Measurements from ENCODE around the gene HSD17B2.

Gene HSD17B2

GRCh38 chr16:82050506-82050905, 15.5 kb downstream of the HSD17B2 start:
- H3K56ac ChIP-seq (ENCODE audit: low read length), result no peak overlapping the region
- H3K79me1 ChIP-seq (ENCODE audit: low read length), result no peaks in the 10 kb centered on the region
- H3K18ac ChIP-seq (ENCODE audit: low read length), result no peak overlapping the region
- no peak overlapping the region for H3K4me3 ChIP-seq (ENCODE audit: low read length)
- no peaks in the 10 kb centered on the region for H3K4me1 ChIP-seq (ENCODE audit: control insufficient read depth, low read depth, low read length)
- no peaks in the 10 kb centered on the region for H3K36me3 ChIP-seq (ENCODE audit: control insufficient read depth, insufficient read depth, low read length)
- no peak overlapping the region for H3K4ac ChIP-seq (ENCODE audit: low read depth, low read length)
- no peak overlapping the region for H3K4me2 ChIP-seq (ENCODE audit: low read length)
- no peaks in the 10 kb centered on the region for H3K27me3 ChIP-seq (ENCODE audit: insufficient read depth, low read length, poor library complexity)
- WGBS (ENCODE audit: extremely low coverage, insufficient coverage, low lambda C conversion rate), result no CpG with 5 or more reads among the region's 3 CpGs
- no peaks in the 10 kb centered on the region for H3K79me2 ChIP-seq (ENCODE audit: control insufficient read depth, insufficient read depth, low read length)
- no peak for DNase-seq
- no peak overlapping the region for H4K5ac ChIP-seq (ENCODE audit: low read length)
- no peak overlapping the region for H3K27ac ChIP-seq (ENCODE audit: low read depth, low read length)
- no peak overlapping the region for H2AK5ac ChIP-seq (ENCODE audit: low read length)
- no peak overlapping the region for H4K8ac ChIP-seq (ENCODE audit: low read depth, low read length)
- H2BK120ac ChIP-seq (ENCODE audit: low read depth, low read length), result no peak overlapping the region
- H2BK5ac ChIP-seq (ENCODE audit: low read length), result no peak overlapping the region
- H3K23ac ChIP-seq (ENCODE audit: low read length), result no peak overlapping the region
- H3K9ac ChIP-seq (ENCODE audit: low read length), result no peak overlapping the region
- no peak overlapping the region for H2BK15ac ChIP-seq (replicated peaks; ENCODE audit: low read depth)

GRCh38 chr16:82050909-82051357, 15.9 kb downstream of the HSD17B2 start:
- Histone ChIP-seq H3K23ac (ENCODE audit: low read length) (no peak overlapping the region), H3K79me2 (ENCODE audit: control insufficient read depth, insufficient read depth, low read length) (no peaks in the 10 kb centered on the region), H3K36me3 (ENCODE audit: control insufficient read depth, insufficient read depth, low read length) (no peaks in the 10 kb centered on the region), H3K9ac (ENCODE audit: low read length) (no peak overlapping the region), H2BK15ac (replicated peaks; ENCODE audit: low read depth) (no peak overlapping the region), H2AK5ac (ENCODE audit: low read length) (no peak overlapping the region), H3K27ac (ENCODE audit: low read depth, low read length) (no peak overlapping the region), H2BK5ac (ENCODE audit: low read length) (no peak overlapping the region), H3K27me3 (ENCODE audit: insufficient read depth, low read length, poor library complexity) (no peaks in the 10 kb centered on the region), H4K5ac (ENCODE audit: low read length) (no peak overlapping the region), H3K79me1 (ENCODE audit: low read length) (no peaks in the 10 kb centered on the region), H3K56ac (ENCODE audit: low read length) (no peak overlapping the region), H3K4me1 (ENCODE audit: control insufficient read depth, low read depth, low read length) (no peaks in the 10 kb centered on the region), H3K4me2 (ENCODE audit: low read length) (no peak overlapping the region), H3K4me3 (ENCODE audit: low read length) (no peak overlapping the region), H4K8ac (ENCODE audit: low read depth, low read length) (no peak overlapping the region), H2BK120ac (ENCODE audit: low read depth, low read length) (no peak overlapping the region), H3K18ac (ENCODE audit: low read length) (no peak overlapping the region), H3K4ac (ENCODE audit: low read depth, low read length) (no peak overlapping the region)
- DNase-seq, result no peak
- WGBS (ENCODE audit: extremely low coverage, insufficient coverage, low lambda C conversion rate), result no CpG with 5 or more reads among the region's 4 CpGs

- no peak for DNase-seq
- no CpG with 5 or more reads among the region's 5 CpGs for WGBS (ENCODE audit: extremely low coverage, insufficient coverage, low lambda C conversion rate)
Observed at GRCh38 chr16:82051656-82052055, 16.6 kb downstream of the HSD17B2 start.

GRCh38 chr16:82055117-82055516, 20.1 kb downstream of the HSD17B2 start:
- no peak overlapping the region for H4K8ac ChIP-seq (ENCODE audit: low read depth, low read length)
- H3K79me1 ChIP-seq (ENCODE audit: low read length), result no peaks in the 10 kb centered on the region
- no peak overlapping the region for H3K9ac ChIP-seq (ENCODE audit: low read length)
- no peak overlapping the region for H4K5ac ChIP-seq (ENCODE audit: low read length)
- no peaks in the 10 kb centered on the region for H3K4me1 ChIP-seq (ENCODE audit: control insufficient read depth, low read depth, low read length)
- no peak for DNase-seq
- no CpG with 5 or more reads among the region's 3 CpGs for WGBS (ENCODE audit: extremely low coverage, insufficient coverage, low lambda C conversion rate)
- no peak overlapping the region for H2BK5ac ChIP-seq (ENCODE audit: low read length)
- no peak overlapping the region for H3K4me2 ChIP-seq (ENCODE audit: low read length)
- H2BK15ac ChIP-seq (replicated peaks; ENCODE audit: low read depth), result no peak overlapping the region
- H2BK120ac ChIP-seq (ENCODE audit: low read depth, low read length), result no peak overlapping the region
- no peaks in the 10 kb centered on the region for H3K36me3 ChIP-seq (ENCODE audit: control insufficient read depth, insufficient read depth, low read length)
- H3K27me3 ChIP-seq (ENCODE audit: insufficient read depth, low read length, poor library complexity), result no peaks in the 10 kb centered on the region
- H3K79me2 ChIP-seq (ENCODE audit: control insufficient read depth, insufficient read depth, low read length), result no peaks in the 10 kb centered on the region
- H3K18ac ChIP-seq (ENCODE audit: low read length), result no peak overlapping the region
- H3K27ac ChIP-seq (ENCODE audit: low read depth, low read length), result no peak overlapping the region
- no peak overlapping the region for H3K4me3 ChIP-seq (ENCODE audit: low read length)
- H2AK5ac ChIP-seq (ENCODE audit: low read length), result no peak overlapping the region
- H3K56ac ChIP-seq (ENCODE audit: low read length), result no peak overlapping the region
- H3K4ac ChIP-seq (ENCODE audit: low read depth, low read length), result no peak overlapping the region
- no peak overlapping the region for H3K23ac ChIP-seq (ENCODE audit: low read length)

More at GRCh38 chr16:82051656-82052055, 16.6 kb downstream of the HSD17B2 start:
- Histone ChIP-seq H3K79me1 (ENCODE audit: low read length) (no peaks in the 10 kb centered on the region), H2AK5ac (ENCODE audit: low read length) (no peak overlapping the region), H3K18ac (ENCODE audit: low read length) (no peak overlapping the region), H3K4ac (ENCODE audit: low read depth, low read length) (no peak overlapping the region), H2BK120ac (ENCODE audit: low read depth, low read length) (no peak overlapping the region), H3K79me2 (ENCODE audit: control insufficient read depth, insufficient read depth, low read length) (no peaks in the 10 kb centered on the region), H4K5ac (ENCODE audit: low read length) (no peak overlapping the region), H3K36me3 (ENCODE audit: control insufficient read depth, insufficient read depth, low read length) (no peaks in the 10 kb centered on the region), H3K27me3 (ENCODE audit: insufficient read depth, low read length, poor library complexity) (no peaks in the 10 kb centered on the region), H2BK15ac (replicated peaks; ENCODE audit: low read depth) (no peak overlapping the region), H3K9ac (ENCODE audit: low read length) (no peak overlapping the region), H3K4me2 (ENCODE audit: low read length) (no peak overlapping the region), H3K4me1 (ENCODE audit: control insufficient read depth, low read depth, low read length) (no peaks in the 10 kb centered on the region), H2BK5ac (ENCODE audit: low read length) (no peak overlapping the region), H3K56ac (ENCODE audit: low read length) (no peak overlapping the region), H3K4me3 (ENCODE audit: low read length) (no peak overlapping the region), H3K27ac (ENCODE audit: low read depth, low read length) (no peak overlapping the region), H4K8ac (ENCODE audit: low read depth, low read length) (no peak overlapping the region), H3K23ac (ENCODE audit: low read length) (no peak overlapping the region)

GRCh38 chr16:82055728-82056549, 20.9 kb downstream of the HSD17B2 start:
- H2BK15ac ChIP-seq (replicated peaks; ENCODE audit: low read depth), result no peak overlapping the region
- no peak overlapping the region for H2BK120ac ChIP-seq (ENCODE audit: low read depth, low read length)
- H3K23ac ChIP-seq (ENCODE audit: low read length), result no peak overlapping the region
- H3K79me1 ChIP-seq (ENCODE audit: low read length), result no peaks in the 10 kb centered on the region
- H3K18ac ChIP-seq (ENCODE audit: low read length), result no peak overlapping the region
- H3K4me1 ChIP-seq (ENCODE audit: control insufficient read depth, low read depth, low read length), result no peaks in the 10 kb centered on the region
- no peaks in the 10 kb centered on the region for H3K36me3 ChIP-seq (ENCODE audit: control insufficient read depth, insufficient read depth, low read length)
- no peak overlapping the region for H4K5ac ChIP-seq (ENCODE audit: low read length)
- H3K4ac ChIP-seq (ENCODE audit: low read depth, low read length), result no peak overlapping the region
- H3K4me3 ChIP-seq (ENCODE audit: low read length), result no peak overlapping the region
- DNase-seq, result no peak
- H3K79me2 ChIP-seq (ENCODE audit: control insufficient read depth, insufficient read depth, low read length), result no peaks in the 10 kb centered on the region
- WGBS (ENCODE audit: extremely low coverage, insufficient coverage, low lambda C conversion rate), result no CpG with 5 or more reads among the region's 8 CpGs
- no peak overlapping the region for H4K8ac ChIP-seq (ENCODE audit: low read depth, low read length)
- no peak overlapping the region for H2AK5ac ChIP-seq (ENCODE audit: low read length)
- H3K27ac ChIP-seq (ENCODE audit: low read depth, low read length), result no peak overlapping the region
- no peaks in the 10 kb centered on the region for H3K27me3 ChIP-seq (ENCODE audit: insufficient read depth, low read length, poor library complexity)
- no peak overlapping the region for H3K9ac ChIP-seq (ENCODE audit: low read length)
- no peak overlapping the region for H3K56ac ChIP-seq (ENCODE audit: low read length)
- H3K4me2 ChIP-seq (ENCODE audit: low read length), result no peak overlapping the region
- no peak overlapping the region for H2BK5ac ChIP-seq (ENCODE audit: low read length)

GRCh38 chr16:82056550-82056896, 21.5 kb downstream of the HSD17B2 start:
- no peaks in the 10 kb centered on the region for H3K36me3 ChIP-seq (ENCODE audit: control insufficient read depth, insufficient read depth, low read length)
- H3K4ac ChIP-seq (ENCODE audit: low read depth, low read length), result no peak overlapping the region
- H2AK5ac ChIP-seq (ENCODE audit: low read length), result no peak overlapping the region
- no peak overlapping the region for H2BK15ac ChIP-seq (replicated peaks; ENCODE audit: low read depth)
- H3K79me2 ChIP-seq (ENCODE audit: control insufficient read depth, insufficient read depth, low read length), result no peaks in the 10 kb centered on the region
- no peak overlapping the region for H3K9ac ChIP-seq (ENCODE audit: low read length)
- H3K4me3 ChIP-seq (ENCODE audit: low read length), result no peak overlapping the region
- no peak for DNase-seq
- H2BK120ac ChIP-seq (ENCODE audit: low read depth, low read length), result no peak overlapping the region
- no peaks in the 10 kb centered on the region for H3K79me1 ChIP-seq (ENCODE audit: low read length)
- H3K27ac ChIP-seq (ENCODE audit: low read depth, low read length), result no peak overlapping the region
- H3K18ac ChIP-seq (ENCODE audit: low read length), result no peak overlapping the region
- H3K4me1 ChIP-seq (ENCODE audit: control insufficient read depth, low read depth, low read length), result no peaks in the 10 kb centered on the region
- H3K23ac ChIP-seq (ENCODE audit: low read length), result no peak overlapping the region
- H2BK5ac ChIP-seq (ENCODE audit: low read length), result no peak overlapping the region
- H4K5ac ChIP-seq (ENCODE audit: low read length), result no peak overlapping the region
- no CpG with 5 or more reads among the region's 3 CpGs for WGBS (ENCODE audit: extremely low coverage, insufficient coverage, low lambda C conversion rate)
- H3K27me3 ChIP-seq (ENCODE audit: insufficient read depth, low read length, poor library complexity), result no peaks in the 10 kb centered on the region
- no peak overlapping the region for H4K8ac ChIP-seq (ENCODE audit: low read depth, low read length)
- no peak overlapping the region for H3K56ac ChIP-seq (ENCODE audit: low read length)
- H3K4me2 ChIP-seq (ENCODE audit: low read length), result no peak overlapping the region
